GM21447 (cell line): ENCODE results near the gene GNAS-AS1.
"Not testable (repeated sequence)": the region's sequence is repeated elsewhere in the genome, so short reads cannot be mapped to it uniquely, and the experiment has no call there.

Source experiments
- ATAC-seq: cut with Tn5 transposase; IDR thresholded peaks from one replicate; pipeline ENCODE4 v1.9.1; 2021; ENCODE audit not compliant: unreplicated experiment

Gene GNAS-AS1

GRCh38 chr20:58837717-58838116 is 13.0 kb downstream of the GNAS-AS1 start:
- no peak for ATAC-seq

- ATAC-seq, result no peak
These were observed 14.0 kb downstream of the GNAS-AS1 start for GRCh38 chr20:58836616-58837204.

DNA sequence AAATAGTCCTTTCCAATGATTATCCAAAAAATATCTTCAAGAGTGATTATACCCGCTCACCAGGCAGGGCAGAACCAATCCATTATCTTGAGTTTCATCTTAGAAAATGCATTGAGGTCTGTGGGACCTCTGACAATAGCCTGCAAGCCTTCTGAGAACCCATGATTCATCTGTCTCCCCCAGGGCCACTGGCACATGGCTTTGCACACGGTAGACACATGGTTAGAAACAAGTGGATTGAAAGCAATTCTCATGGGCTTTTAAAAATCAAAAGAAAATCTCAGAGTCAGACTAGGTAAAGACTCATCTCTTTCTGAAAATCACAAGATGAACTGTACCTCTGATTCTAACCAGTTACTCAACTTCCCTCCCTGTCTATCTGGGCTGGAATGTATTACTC is 15.5 kb downstream of the GNAS-AS1 start:
- ATAC-seq, result no peak

- no peak for ATAC-seq
These were observed 16.8 kb downstream of the GNAS-AS1 start for GRCh38 chr20:58833921-58834320.

GRCh38 chr20:58832457-58832856 is 18.2 kb downstream of the GNAS-AS1 start:
- no peak for ATAC-seq

GRCh38 chr20:58829531-58829941 is 21.2 kb downstream of the GNAS-AS1 start:
- ATAC-seq, result no peak

GRCh38 chr20:58828804-58829203 is 21.9 kb downstream of the GNAS-AS1 start:
- ATAC-seq, result not testable (repeated sequence)

- ATAC-seq, result no peak
These were observed 22.6 kb downstream of the GNAS-AS1 start for GRCh38 chr20:58828136-58828535.

DNA sequence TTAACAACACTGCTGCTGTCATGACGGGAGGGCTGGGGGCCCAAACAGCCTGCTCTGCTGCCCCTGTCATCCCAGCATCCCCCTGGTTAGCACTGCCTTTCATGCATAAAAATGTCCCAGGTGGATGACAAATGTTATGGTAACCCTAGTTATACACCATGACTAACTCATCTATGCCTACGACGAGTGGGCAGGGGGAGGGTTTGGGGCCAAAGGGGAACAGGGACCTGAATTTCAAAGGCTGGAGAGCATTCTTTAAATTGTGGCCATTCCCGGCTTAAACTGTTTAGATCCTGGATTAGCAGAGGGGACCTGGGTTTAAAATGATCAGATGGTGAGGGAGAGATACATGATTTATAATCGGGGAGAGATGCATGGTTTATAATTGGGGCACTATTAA is 24.4 kb downstream of the GNAS-AS1 start:
- ATAC-seq, result no peak

- no peak for ATAC-seq
These were observed 25.3 kb downstream of the GNAS-AS1 start for GRCh38 chr20:58825450-58825849.

DNA sequence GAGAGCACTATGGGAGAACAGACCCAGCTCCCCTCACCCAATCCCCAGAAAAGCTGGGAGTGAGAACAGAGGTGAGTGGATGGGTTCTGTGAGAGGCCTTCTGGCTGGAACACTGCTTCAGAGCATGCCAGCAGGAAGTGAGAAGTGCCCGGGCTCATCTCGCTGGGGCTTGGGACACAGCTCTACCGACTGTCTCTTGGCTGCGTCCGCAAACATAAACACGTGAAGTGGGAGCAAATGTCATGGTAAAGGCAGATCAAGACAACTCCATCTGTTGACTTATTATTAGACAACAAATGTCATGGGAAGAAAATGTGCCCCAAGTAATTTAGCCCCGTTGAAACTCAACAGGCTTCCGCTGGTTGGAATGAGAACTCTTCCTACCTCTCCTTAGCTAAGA is 25.9 kb downstream of the GNAS-AS1 start:
- ATAC-seq, result no peak

DNA sequence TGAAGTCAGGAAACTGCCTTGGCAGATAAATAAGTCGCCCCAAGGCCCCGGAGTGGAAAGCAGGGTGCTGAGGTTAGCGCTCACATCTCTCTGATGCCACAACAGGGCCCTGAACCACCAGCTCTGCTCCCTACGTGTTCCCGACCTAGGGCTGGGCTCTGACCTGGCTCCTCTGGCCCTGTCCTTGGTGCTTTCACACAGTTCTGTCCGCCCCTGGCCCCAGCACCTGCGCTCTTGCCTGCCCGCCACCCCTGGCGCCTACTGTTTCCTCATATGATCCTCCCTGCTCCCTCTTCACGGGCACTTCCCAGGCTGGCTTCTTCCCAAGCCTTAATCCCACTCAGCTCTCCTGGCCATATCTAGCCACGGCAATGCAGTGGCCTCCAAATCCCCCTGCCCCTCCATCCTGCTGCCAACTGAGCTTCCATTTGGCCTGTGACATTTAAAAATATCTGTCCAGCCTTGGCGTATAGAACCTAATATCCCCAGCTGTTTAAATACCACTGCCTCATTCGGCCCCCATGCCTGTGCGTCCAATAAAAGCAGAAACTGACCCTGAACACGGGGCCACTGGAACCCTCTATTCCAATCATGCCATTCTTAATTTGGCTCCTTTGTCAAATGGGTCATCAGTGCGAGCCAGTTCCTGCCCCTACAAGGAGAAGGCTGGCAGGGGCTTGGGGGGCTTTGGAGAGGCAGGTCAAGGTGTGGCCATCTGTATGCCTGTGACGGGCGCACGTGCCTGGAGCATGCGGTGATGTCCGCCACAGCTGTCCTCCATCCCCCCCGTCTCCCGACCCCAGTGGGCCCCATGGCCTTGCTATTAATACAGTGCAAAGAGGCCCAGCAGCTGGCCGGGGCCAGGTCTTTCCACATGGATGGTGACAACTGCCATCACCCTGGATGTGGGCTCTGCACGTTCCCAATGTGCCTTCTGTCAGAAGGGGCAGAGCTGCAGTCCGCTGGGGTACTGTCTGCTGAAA is 27.7 kb downstream of the GNAS-AS1 start:
- no peak for ATAC-seq

DNA sequence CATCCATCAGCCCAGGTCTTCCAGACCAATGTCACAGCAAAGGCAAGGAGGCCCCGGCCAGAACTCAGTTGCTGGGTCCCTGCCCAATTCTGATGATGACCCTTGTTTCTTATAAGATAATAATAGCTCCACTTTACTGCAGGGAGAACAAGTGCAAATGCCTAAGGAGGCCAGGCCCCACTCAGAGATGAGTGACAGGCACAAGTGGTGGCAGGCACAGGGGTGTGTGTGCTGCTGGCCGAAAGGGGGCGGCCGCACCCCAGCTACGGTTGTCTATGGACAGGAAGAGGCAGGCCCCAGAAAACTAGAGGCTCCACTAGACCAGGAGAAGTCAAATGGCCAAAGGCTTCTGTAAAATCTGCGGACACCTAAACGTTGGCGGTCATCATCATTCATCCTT is 28.6 kb downstream of the GNAS-AS1 start:
- no peak for ATAC-seq

- ATAC-seq, result not testable (repeated sequence)
These were observed 30.2 kb downstream of the GNAS-AS1 start for GRCh38 chr20:58820515-58820914.

GRCh38 chr20:58819921-58820320 is 30.8 kb downstream of the GNAS-AS1 start:
- ATAC-seq, result no peak

DNA sequence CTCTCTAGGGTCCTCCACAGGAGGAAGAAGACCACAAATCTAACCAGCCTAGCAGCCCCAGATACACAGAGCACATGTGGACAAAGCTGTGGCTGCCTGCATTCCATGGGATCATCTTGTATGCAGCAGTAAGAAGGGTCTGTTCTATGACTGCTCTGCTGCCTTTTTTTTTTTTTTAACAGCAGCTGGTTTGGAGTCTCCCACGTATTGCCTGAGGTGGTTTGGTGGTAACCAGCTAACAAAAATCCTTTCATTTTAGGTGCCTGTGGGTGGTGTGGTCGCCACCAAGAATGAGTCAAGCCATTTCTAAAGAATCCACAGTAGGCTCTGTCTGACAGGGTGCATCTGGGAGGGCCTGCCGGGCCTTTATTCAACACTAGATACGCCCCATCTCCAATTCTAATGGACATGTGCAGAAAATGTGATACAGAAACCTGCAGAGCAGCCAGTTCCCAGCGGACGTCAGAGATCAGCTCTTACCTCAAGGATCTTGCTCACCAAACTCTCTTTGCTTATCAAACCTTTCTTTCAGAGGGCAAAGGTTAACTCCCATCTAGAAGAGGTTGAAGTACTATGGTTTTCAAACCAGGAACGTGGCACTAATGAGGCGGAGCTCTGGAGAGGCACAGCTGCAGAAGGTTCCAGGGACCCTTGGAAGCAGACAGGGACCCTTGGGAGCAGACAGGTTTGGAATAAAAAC is 32.0 kb downstream of the GNAS-AS1 start:
- no peak for ATAC-seq

GRCh38 chr20:58817748-58818147 is 33.0 kb downstream of the GNAS-AS1 start:
- ATAC-seq, result no peak

- ATAC-seq, result no peak
These were observed 33.6 kb downstream of the GNAS-AS1 start for GRCh38 chr20:58816957-58817651.

DNA sequence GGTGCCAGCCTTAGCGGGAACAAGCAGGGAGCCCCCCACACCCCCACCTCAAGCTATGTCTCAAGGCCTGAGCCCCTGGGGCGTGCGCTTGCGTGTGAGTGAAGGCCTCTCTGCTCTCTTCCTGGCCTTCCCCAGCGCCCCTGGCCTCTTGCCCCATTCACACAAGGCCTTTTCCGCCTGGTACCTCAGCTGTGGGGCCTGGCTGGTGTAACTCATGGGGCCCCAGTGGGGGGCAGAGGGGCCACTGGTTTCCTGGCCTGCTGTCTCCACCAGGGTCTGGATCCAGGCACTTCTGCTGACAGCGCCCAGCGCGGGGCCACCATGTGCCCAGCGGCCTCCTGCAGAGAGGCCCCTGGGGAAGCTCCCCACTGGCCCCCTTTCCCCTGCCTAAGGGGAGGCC is 34.7 kb downstream of the GNAS-AS1 start:
- no peak for ATAC-seq

DNA sequence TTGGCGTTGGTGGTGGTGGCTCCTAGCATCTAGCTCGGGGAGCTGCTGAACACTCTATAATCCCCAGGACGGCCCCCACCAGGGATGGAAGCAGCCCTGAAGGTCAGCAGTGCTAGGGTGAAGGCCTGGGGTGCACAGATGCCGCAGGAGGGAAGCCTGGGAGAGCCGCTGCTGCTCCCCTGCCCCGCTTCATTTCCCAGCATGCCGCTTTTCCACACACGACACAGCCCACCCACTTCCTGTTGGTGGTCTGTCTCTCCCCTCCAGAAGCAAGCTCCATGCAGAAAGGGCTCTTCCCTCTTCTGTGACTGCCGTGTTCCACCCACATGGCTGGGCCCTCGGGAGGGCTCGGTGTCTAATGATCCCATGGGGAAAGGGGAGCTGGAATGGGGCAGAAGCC is 35.3 kb downstream of the GNAS-AS1 start:
- ATAC-seq, result no peak

DNA sequence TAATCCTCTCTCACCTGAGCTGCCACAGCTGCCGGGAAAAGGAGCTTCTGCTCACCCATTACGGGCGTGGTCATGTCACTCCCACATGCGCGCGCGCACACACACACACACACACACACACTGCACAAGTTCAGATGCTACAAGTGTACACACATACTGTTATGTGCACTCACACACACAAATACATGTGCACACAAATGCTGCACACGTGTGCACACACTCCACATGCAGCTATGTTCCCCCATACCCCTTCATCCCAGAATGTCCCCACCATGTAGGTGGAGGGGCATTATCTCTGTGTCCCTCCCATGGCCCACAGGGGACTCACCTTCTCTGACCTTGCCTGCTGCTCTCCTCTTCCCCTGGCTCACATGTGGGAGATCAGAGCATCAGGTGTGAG is 37.3 kb downstream of the GNAS-AS1 start:
- no peak for ATAC-seq
